Keratinocyte (primary cell): ENCODE measurements around the gene SH3PXD2A.

Experiments
- CTCF ChIP-seq, 3 experiments: IDR thresholded peaks in 1 of 3; conservative IDR thresholded peaks in 1 of 3; optimal IDR thresholded peaks in 1 of 3; 2 replicates in 2 of 3; 3 replicates in 1 of 3; pipeline versions ENCODE3 to v1.5.1; 2011; ENCODE audit warnings: low read length in 3 of 3, mild to moderate bottlenecking in 3 of 3, moderate library complexity in 2 of 3, control low read depth in 1 of 3, inconsistent platforms in 1 of 3; ENCODE audit not compliant: insufficient read depth in 2 of 3; ENCODE audit errors: extremely low read depth in 1 of 3
- EZH2 ChIP-seq: IDR thresholded peaks from one replicate; pipeline ENCODE4 v1.6.1; 2012; ENCODE audit warnings: inconsistent platforms, mild to moderate bottlenecking, low read length, moderate library complexity

GRCh38 chr10:103658049-103658577 lies 197.3 kb downstream of the SH3PXD2A start:
- TF ChIP-seq EZH2, result no peak
- TF ChIP-seq CTCF (optimal IDR thresholded peaks at IDR 0.05 in 1 of 3, IDR thresholded peaks at IDR 0.05 in 1 of 3, conservative IDR thresholded peaks at IDR 0.05 in 1 of 3; ENCODE audit: extremely low read depth in 1 of 3, insufficient read depth in 2 of 3, low read length in 3 of 3), result no peak
